ENCODE measurements around the gene MAPRE2.
A peak's percentile ranks its signal among the peaks of the same experiment; 100 is the strongest.

MAPRE2 gene

GRCh38 chr18:35040988-35041814 lies at the start of gene MAPRE2:
Gene MAPRE2, plus strand, starts transcription at chr18:35041413. Its CDS starts 127 bp downstream, at chr18:35041540.
- peak; percentile 99 for DNase-seq (ENCODE audit: low read depth in 2 of 2, low spot score in 1 of 2)

GRCh38 chr18:34991561-34991960 lies 49.7 kb upstream of the MAPRE2 start:
- no peak for DNase-seq (ENCODE audit: low read depth in 2 of 2, low spot score in 1 of 2)

- DNase-seq (ENCODE audit: low read depth in 2 of 2, low spot score in 1 of 2), result no peak
Measured at GRCh38 chr18:34993289-34993688, 47.9 kb upstream of the MAPRE2 start.

- DNase-seq (ENCODE audit: low read depth in 2 of 2, low spot score in 1 of 2), result no peak
Measured at GRCh38 chr18:34995746-34996145, 45.5 kb upstream of the MAPRE2 start.

GRCh38 chr18:34998661-34999060 lies 42.6 kb upstream of the MAPRE2 start:
- DNase-seq (ENCODE audit: low read depth in 2 of 2, low spot score in 1 of 2), result no peak

GRCh38 chr18:34999756-35000289 lies 41.4 kb upstream of the MAPRE2 start:
- DNase-seq (ENCODE audit: low read depth in 2 of 2, low spot score in 1 of 2), result no peak

GRCh38 chr18:35000457-35000856 lies 40.8 kb upstream of the MAPRE2 start:
- DNase-seq (ENCODE audit: low read depth in 2 of 2, low spot score in 1 of 2), result no peak

- DNase-seq (ENCODE audit: low read depth in 2 of 2, low spot score in 1 of 2), result no peak
Measured at GRCh38 chr18:35002120-35002519, 39.1 kb upstream of the MAPRE2 start.

GRCh38 chr18:35005963-35006577 lies 35.1 kb upstream of the MAPRE2 start:
- no peak for DNase-seq (ENCODE audit: low read depth in 2 of 2, low spot score in 1 of 2)

GRCh38 chr18:35010156-35010555 lies 31.1 kb upstream of the MAPRE2 start:
- DNase-seq (ENCODE audit: low read depth in 2 of 2, low spot score in 1 of 2), result no peak

GRCh38 chr18:35010993-35011392 lies 30.2 kb upstream of the MAPRE2 start:
- no peak for DNase-seq (ENCODE audit: low read depth in 2 of 2, low spot score in 1 of 2)

- no peak for DNase-seq (ENCODE audit: low read depth in 2 of 2, low spot score in 1 of 2)
Measured at GRCh38 chr18:35019933-35020332, 21.3 kb upstream of the MAPRE2 start.

- no peak for DNase-seq (ENCODE audit: low read depth in 2 of 2, low spot score in 1 of 2)
Measured at GRCh38 chr18:35022426-35023001, 18.7 kb upstream of the MAPRE2 start.

GRCh38 chr18:35024196-35024595 lies 17.0 kb upstream of the MAPRE2 start:
- no peak for DNase-seq (ENCODE audit: low read depth in 2 of 2, low spot score in 1 of 2)

GRCh38 chr18:35024965-35025364 lies 16.2 kb upstream of the MAPRE2 start:
- no peak for DNase-seq (ENCODE audit: low read depth in 2 of 2, low spot score in 1 of 2)

- no peak for DNase-seq (ENCODE audit: low read depth in 2 of 2, low spot score in 1 of 2)
Measured at GRCh38 chr18:35026407-35027061, 14.7 kb upstream of the MAPRE2 start.

- DNase-seq (ENCODE audit: low read depth in 2 of 2, low spot score in 1 of 2), result no peak
Measured at GRCh38 chr18:35027206-35027605, 14.0 kb upstream of the MAPRE2 start.

GRCh38 chr18:35028536-35028935 lies 12.7 kb upstream of the MAPRE2 start:
- DNase-seq (ENCODE audit: low read depth in 2 of 2, low spot score in 1 of 2), result no peak

GRCh38 chr18:35029103-35029502 lies 12.1 kb upstream of the MAPRE2 start:
- DNase-seq (ENCODE audit: low read depth in 2 of 2, low spot score in 1 of 2), result no peak

GRCh38 chr18:35029770-35030169 lies 11.4 kb upstream of the MAPRE2 start:
- no peak for DNase-seq (ENCODE audit: low read depth in 2 of 2, low spot score in 1 of 2)

GRCh38 chr18:35030277-35030989 lies 10.8 kb upstream of the MAPRE2 start:
- DNase-seq (ENCODE audit: low read depth in 2 of 2, low spot score in 1 of 2), result no peak
